OCI-LY1 (cell line): ENCODE results near the gene SSX5.
"Not testable (repeated sequence)": the region's sequence is repeated elsewhere in the genome, so short reads cannot be mapped to it uniquely, and the experiment has no call there.

Experiments used
- H2AFZ ChIP-seq: fragments of 200-600 bp; sonication (generic), shearing (Covaris generic); 2 replicates; pipeline ENCODE4 v1.6.0; 2014; ENCODE audit warnings: antibody characterized with exemption, mild to moderate bottlenecking, low read length
- H3F3A ChIP-seq: fragments of 200-600 bp; sonication (generic), shearing (Covaris generic); 2 replicates; pipeline ENCODE4 v1.6.0; 2014; ENCODE audit warnings: mild to moderate bottlenecking, antibody characterized with exemption, low read length, moderate library complexity; ENCODE audit not compliant: insufficient read depth
- H3K27ac ChIP-seq: fragments of 200-600 bp; sonication (generic); 2 replicates; pipeline ENCODE4 v1.5.1; 2014; ENCODE audit warnings: low read length, mixed run types, mild to moderate bottlenecking, low read depth; ENCODE audit not compliant: poor library complexity, severe bottlenecking
- H3K27me3 ChIP-seq: fragments of 200-600 bp; sonication (generic); 2 replicates; pipeline ENCODE4 v1.6.0; 2014; ENCODE audit warnings: antibody characterized with exemption, mild to moderate bottlenecking, low read length, moderate library complexity; ENCODE audit not compliant: insufficient read depth
- H3K36me3 ChIP-seq: fragments of 200-600 bp; sonication (generic); 2 replicates; pipeline ENCODE4 v1.6.1; 2014; ENCODE audit warnings: mild to moderate bottlenecking, antibody characterized with exemption, low read length, moderate library complexity, mixed read lengths; ENCODE audit not compliant: insufficient read depth
- H3K4me1 ChIP-seq: fragments of 200-600 bp; sonication (generic); 2 replicates; pipeline ENCODE4 v1.5.1; 2014; ENCODE audit warnings: mild to moderate bottlenecking, low read length, moderate library complexity; ENCODE audit not compliant: insufficient read depth, severe bottlenecking
- H3K4me2 ChIP-seq: fragments of 200-600 bp; sonication (generic), shearing (Covaris generic); 2 replicates; pipeline ENCODE4 v1.6.1; 2014; ENCODE audit warnings: low read length
- H3K4me3 ChIP-seq: fragments of 200-600 bp; sonication (generic); 2 replicates; pipeline ENCODE4 v1.5.1; 2014; ENCODE audit warnings: low read length, low read depth, mild to moderate bottlenecking, mixed read lengths; ENCODE audit not compliant: poor library complexity, severe bottlenecking
- H3K79me2 ChIP-seq: fragments of 200-600 bp; shearing (Covaris generic); 2 replicates; pipeline ENCODE4 v1.6.1; 2016; ENCODE audit warnings: mixed run types, low read length, mixed read lengths; ENCODE audit not compliant: insufficient read depth
- H3K9ac ChIP-seq: fragments of 200-600 bp; sonication (generic), shearing (Covaris generic); 2 replicates; pipeline ENCODE4 v1.6.1; 2014; ENCODE audit warnings: mild to moderate bottlenecking, low read length, mixed read lengths
- H3K9me2 ChIP-seq: fragments of 200-600 bp; sonication (generic), shearing (Covaris generic); 2 replicates; pipeline ENCODE4 v1.6.1; 2014; ENCODE audit warnings: low read depth, mild to moderate bottlenecking, low read length, mixed read lengths
- H3K9me3 ChIP-seq: fragments of 200-600 bp; shearing (Covaris generic); 2 replicates; pipeline ENCODE4 v1.6.1; 2014; ENCODE audit warnings: low read length, mixed read lengths
- H4K20me1 ChIP-seq: fragments of 200-600 bp; sonication (generic), shearing (Covaris generic); 2 replicates; pipeline ENCODE4 v1.6.0; 2016; ENCODE audit warnings: mild to moderate bottlenecking, low read length; ENCODE audit not compliant: insufficient read depth
- EZH2 ChIP-seq: fragments of 200-600 bp; sonication (generic), shearing (Covaris generic); IDR thresholded peaks from 2 replicates; pipeline ENCODE4 v1.8.0; 2017; ENCODE audit warnings: borderline replicate concordance, mixed run types, mild to moderate bottlenecking, antibody characterized with exemption, low read length, moderate library complexity, mixed read lengths
- TF ChIP-seq, protein P1 (sequence below): fragments of 200-600 bp; sonication (generic), shearing (Covaris generic); IDR thresholded peaks from 2 replicates; pipeline ENCODE4 v1.5.1; 2017; ENCODE audit warnings: mild to moderate bottlenecking, antibody characterized with exemption, low read length, moderate library complexity, mixed read lengths

SSX5 gene, protein sequence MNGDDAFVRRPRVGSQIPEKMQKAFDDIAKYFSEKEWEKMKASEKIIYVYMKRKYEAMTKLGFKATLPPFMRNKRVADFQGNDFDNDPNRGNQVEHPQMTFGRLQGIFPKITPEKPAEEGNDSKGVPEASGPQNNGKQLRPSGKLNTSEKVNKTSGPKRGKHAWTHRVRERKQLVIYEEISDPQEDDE

DNA sequence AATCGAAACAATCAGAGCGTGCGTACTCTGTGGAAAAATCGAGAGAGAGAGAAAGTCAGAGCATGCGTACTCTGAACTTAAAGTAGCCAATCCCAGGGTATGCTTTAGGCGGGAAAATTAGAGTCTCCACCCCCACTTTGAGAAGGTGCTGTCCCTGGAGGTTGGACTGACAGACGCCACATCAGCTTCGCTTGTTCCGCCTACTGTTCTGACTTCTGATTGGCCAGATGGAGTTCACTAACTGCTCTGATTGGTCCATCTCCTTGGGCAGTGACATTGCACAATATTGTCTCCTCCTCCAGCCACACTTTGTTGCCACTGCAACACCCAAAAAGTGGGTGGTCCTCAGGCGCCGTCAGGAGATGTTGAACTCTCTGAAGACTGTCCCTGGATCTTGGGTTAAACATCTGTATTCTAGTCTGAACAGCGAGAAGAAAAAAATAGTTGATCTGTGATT is at the start of gene SSX5:
SSX5 (minus strand) TSS at position 51 of the 457 bp plus-strand sequence. CDS start 1,437 bp downstream, outside the sequence.
- H3K9me3 ChIP-seq = no peaks in the 10 kb centered on the region
- no peak within 1 kb of the TSS for H3K9ac ChIP-seq
- H3K4me3 ChIP-seq = no peak within 1 kb of the TSS
- H3K4me2 ChIP-seq = no peak within 1 kb of the TSS
- H2AFZ ChIP-seq = no peak within 1 kb of the TSS
- TF ChIP-seq, protein P1, sequence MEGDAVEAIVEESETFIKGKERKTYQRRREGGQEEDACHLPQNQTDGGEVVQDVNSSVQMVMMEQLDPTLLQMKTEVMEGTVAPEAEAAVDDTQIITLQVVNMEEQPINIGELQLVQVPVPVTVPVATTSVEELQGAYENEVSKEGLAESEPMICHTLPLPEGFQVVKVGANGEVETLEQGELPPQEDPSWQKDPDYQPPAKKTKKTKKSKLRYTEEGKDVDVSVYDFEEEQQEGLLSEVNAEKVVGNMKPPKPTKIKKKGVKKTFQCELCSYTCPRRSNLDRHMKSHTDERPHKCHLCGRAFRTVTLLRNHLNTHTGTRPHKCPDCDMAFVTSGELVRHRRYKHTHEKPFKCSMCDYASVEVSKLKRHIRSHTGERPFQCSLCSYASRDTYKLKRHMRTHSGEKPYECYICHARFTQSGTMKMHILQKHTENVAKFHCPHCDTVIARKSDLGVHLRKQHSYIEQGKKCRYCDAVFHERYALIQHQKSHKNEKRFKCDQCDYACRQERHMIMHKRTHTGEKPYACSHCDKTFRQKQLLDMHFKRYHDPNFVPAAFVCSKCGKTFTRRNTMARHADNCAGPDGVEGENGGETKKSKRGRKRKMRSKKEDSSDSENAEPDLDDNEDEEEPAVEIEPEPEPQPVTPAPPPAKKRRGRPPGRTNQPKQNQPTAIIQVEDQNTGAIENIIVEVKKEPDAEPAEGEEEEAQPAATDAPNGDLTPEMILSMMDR = no peak
- no peak for TF ChIP-seq EZH2
- H3F3A ChIP-seq = no peaks in the 10 kb centered on the region
- H4K20me1 ChIP-seq = no peaks in the 10 kb centered on the region
- no peaks in the 10 kb centered on the region for H3K4me1 ChIP-seq
- no peaks in the 10 kb centered on the region for H3K27me3 ChIP-seq
- H3K9me2 ChIP-seq = no peaks in the 10 kb centered on the region
- H3K79me2 ChIP-seq = no peaks in the 10 kb centered on the region
- H3K36me3 ChIP-seq = no peaks in the 10 kb centered on the region
- no peak within 1 kb of the TSS for H3K27ac ChIP-seq

DNA sequence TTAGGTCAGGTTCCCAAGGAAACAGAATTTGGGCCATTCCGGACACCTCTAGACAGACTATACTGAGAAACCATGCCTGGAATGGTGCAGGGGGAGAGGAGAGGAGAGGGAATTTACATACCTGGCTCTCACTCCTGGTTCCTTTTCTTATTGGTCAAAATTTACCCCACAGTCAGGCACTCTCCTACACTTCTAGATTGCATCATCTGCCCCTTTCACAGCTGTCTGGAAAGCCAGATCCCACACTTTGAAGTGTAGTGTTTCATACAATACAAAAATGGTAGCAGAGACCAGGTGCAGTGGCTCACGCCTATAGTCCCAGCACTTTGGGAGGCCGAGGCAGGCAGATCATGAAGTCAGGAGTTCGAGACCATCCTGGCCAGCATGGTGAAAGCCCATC is 27.6 kb upstream of the SSX5 start:
- H3K79me2 ChIP-seq, H4K20me1 ChIP-seq, H3K36me3 ChIP-seq, H3K9ac ChIP-seq, H3K9me2 ChIP-seq, H3K4me3 ChIP-seq, H3K4me2 ChIP-seq, H3K27ac ChIP-seq, H3F3A ChIP-seq, H3K4me1 ChIP-seq, H3K27me3 ChIP-seq, H2AFZ ChIP-seq, H3K9me3 ChIP-seq: not testable (repeated sequence)

DNA sequence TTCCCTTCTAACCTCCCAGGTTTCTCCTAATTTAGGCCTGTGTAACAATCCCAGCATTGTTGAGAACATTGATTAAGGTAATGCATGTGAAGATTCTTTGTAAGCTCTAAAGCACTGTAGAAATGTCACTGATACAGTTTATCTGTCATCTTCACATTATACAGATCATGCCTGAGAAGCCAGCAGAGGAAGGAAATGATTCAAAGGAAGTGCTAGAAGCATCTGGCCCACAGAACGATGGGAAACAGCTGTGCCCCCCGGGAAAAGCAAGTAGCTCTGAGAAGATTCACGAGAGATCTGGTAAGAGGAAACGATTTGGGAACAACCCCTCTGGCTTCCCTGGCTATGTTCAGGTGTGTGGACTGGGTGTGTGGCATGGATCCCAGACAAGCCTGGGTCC is 17.7 kb upstream of the SSX5 start:
- not testable (repeated sequence) for H2AFZ ChIP-seq, H3K9me2 ChIP-seq, H3K27ac ChIP-seq, H4K20me1 ChIP-seq, H3K4me2 ChIP-seq, H3K9ac ChIP-seq, H3K79me2 ChIP-seq, H3K36me3 ChIP-seq, H3K27me3 ChIP-seq, H3K9me3 ChIP-seq, H3K4me1 ChIP-seq, H3K4me3 ChIP-seq, H3F3A ChIP-seq

DNA sequence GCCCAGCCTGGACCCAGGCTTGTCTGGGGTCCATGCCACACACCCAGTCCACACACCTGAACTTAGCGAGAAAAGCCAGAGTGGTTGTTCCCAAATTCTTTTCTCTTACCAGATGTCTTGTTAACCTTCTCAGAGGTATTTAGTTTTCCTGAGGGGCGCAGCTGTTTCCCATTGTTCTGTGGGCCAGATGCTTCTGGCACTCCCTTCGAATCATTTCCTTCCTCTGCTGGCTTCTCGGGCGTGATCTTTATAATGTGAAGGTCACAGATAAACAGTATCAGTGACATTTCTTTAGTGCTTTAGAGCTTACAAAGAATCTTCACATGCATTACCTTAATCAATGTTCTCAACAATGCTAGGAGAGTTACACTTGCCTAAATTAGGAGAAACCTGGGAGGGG is 6.6 kb downstream of the SSX5 start:
- H3K4me3 ChIP-seq, H3K4me1 ChIP-seq, H3K79me2 ChIP-seq, H3K4me2 ChIP-seq, H2AFZ ChIP-seq, H4K20me1 ChIP-seq, H3K27ac ChIP-seq, H3K36me3 ChIP-seq, H3K9me2 ChIP-seq, H3K9ac ChIP-seq, H3K27me3 ChIP-seq, H3K9me3 ChIP-seq, H3F3A ChIP-seq: not testable (repeated sequence)

DNA sequence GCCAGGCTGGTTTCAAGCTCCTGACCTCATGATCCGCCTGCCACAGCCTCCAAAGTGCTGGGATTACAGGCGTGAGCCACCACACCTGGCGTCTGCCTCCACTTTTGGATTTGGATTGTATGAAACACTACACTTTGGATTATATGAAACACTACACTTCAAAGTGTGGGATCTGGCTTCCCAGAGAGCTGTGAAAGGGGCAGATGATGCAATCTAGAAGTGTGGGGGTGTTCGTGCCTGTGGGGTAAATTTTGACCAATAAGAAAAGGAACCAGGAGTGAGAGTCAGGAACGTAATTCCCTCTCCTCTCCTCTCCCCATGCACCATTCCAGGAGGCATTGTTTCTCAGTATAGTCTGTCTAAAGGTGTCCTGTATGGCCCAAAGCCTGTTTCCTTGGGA is 14.7 kb downstream of the SSX5 start:
- H3K36me3 ChIP-seq, H4K20me1 ChIP-seq, H3K27ac ChIP-seq, H3K9me3 ChIP-seq, H3K27me3 ChIP-seq, H3K79me2 ChIP-seq, H3K9me2 ChIP-seq, H3K9ac ChIP-seq, H3F3A ChIP-seq, H3K4me2 ChIP-seq, H3K4me3 ChIP-seq, H3K4me1 ChIP-seq, H2AFZ ChIP-seq: not testable (repeated sequence)
